Stimulated activated CD4-positive, alpha-beta T cell treated with anti-CD3 and anti-CD28 coated beads, Interleukin-4, amount 100 ng/mL, for 48 hours (primary cell): ENCODE measurements around the gene ECI2.
"Not testable (repeated sequence)": the region's sequence is repeated elsewhere in the genome, so short reads cannot be mapped to it uniquely, and the experiment has no call there.

ENCODE experiments used
- DNase-seq, 2 donors: peaks; one replicate each; pipeline ENCODE4 v3.0.0-alpha.2; 2020; ENCODE audit warnings: low read depth in 2 of 2

Gene ECI2

DNA sequence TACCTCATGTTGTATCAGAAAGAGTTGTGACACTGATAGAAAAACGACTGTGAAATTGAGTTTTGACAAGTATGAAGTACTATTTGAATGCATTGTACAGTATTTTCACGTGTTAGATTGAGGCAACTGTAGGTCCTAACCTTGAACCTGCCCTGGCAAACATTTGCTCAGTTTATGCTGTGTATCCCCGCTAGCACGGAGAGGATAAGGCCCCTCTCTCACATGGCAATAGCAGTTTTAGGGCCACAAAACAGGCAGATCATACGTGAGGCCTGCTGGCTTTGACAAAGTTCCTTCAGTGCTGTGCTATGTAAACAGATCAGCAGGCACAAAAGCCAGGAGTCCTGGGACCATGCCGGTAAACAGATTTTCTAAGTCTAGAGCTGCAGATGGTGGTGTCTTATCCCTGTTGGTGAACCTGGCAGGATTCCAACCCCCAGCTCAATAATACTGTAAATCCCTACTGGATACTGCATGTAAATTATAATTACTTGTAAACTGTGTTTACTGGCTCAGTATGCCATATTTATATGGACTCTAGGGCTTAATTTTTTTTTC is 32.6 kb downstream of the ECI2 start:
- DNase-seq, result no peak

DNA sequence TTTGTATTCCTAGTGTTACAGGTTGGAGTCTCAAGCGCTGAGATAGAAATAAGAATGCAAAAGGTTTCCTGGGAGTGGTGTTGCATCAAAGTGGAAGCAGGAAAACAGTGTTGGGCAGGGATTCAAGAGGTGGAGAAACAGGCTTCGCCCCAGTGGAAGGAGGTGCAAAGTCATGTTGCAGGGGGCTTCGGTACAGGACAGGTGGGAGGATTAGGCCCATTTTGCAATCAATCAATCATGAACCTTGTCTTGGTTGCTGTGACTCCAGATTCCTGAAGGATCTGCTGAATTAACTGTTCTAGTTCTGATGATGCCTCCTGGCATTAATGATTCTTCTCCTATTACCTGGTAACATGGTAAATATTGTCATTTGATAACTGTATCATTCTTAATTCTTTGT is 34.1 kb downstream of the ECI2 start:
- DNase-seq, result no peak

DNA sequence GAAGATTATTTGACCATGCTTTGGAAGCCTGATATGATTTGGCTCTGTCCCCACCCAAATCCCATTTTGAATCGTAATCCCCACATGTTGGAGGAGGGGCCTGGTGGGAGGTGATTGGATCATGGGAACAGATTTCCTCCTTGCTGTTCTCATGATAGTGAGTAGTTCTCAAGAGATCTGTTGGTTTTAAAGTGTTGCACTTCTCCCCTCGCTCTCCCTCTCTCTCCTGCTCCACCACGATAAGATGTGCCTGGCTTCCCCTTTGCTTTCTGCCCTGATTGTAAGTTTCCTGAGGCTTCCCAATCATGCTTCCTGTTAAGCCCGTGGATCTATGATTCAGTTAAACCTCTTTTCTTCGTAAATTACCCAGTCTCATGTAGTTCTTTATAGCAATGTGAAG is 34.7 kb downstream of the ECI2 start:
- DNase-seq, result no peak

DNA sequence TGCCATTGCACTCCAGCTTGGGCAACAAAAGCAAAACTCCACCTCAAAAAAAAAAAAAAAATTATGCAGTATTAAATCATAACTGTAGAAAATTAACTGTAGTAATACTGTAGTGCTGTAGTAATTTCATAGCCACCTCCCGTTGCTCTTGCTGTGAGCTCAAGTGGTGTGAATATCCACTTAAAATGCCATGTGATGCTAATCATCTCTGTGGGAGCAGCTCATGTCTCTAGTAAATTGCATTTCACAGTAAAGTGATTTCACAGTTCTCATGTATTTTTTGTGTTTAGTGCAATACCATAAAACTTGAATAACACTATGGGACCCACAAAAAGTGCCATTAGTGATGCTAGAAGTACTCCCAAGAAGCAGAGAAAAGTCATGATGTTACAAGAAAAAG is 42.1 kb downstream of the ECI2 start:
- DNase-seq, result no peak

DNA sequence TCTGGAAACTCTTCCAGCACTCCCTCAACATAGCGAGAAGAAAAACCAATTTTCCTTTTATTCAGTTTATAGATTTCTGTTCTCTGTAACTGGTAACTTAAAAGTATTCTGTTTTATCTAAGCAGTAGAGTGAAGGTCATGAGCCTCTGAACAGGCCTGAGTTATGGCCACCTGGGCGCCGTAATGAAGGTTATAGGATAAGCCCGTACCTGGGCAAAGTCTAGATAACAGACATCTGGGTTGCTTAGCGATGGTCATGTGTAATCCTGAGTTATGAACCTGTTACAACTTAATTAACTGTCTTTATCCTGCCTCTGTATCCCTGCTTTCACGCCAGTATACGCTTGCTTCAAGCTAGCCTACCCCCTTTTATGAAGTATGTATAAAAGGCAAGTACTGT is 43.4 kb downstream of the ECI2 start:
- no peak for DNase-seq

DNA sequence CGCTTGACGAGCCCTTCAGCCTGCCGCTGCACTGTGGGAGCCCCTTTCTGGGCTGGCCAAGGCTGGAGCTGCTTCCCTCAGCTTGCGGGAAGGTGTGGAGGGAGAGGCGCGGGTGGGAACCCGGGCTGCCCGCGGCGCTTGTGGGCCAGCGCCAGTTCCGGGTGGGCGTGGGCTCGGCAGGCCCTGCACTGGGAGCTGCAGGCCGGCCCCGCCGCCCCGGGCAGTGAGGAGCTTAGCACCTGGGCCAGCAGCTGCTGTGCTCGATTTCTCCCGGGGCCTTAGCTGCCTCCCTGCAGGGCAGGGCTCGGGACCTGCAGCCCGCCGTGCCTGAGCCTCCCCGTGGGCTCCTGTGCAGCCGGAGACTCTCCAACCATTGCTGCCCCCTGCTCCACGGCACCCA is 45.3 kb downstream of the ECI2 start:
- DNase-seq, result not testable (repeated sequence)

DNA sequence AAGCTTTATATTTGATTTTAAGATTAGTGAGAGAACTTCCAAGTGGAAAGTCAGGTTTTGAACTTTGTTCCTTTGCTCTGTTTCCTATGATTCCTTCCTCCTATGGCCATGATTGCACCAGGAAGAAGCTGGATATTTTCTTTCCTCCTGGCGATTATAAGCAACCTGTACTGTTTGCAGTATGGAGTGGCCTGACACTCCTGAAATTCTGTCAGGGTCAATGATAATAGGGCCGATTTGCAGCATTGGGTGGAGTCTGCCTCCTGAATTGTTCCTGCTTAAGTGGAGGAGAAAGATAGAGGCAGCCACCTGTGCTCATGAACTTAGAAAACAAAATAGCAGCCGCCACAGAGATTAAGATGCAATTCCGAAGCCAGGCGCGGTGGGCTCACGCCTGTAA is 46.7 kb downstream of the ECI2 start:
- no peak for DNase-seq

DNA sequence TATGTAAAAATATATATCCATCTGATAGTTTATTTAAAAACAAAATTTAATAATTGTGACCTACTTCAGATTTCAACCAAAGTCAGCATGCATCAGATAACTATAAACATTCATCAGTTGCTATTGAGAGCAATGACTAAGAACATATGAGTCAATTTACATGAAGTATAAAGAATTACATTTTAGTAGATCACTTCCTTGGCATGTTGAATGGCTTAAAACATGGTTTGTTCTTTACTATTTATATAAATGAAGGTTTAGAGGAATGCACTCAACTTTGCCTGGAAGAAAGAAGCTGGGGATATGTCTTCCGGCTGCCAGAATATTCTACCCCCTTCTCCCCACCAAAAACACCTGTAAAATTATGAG is 50.1 kb downstream of the ECI2 start:
- no peak for DNase-seq

DNA sequence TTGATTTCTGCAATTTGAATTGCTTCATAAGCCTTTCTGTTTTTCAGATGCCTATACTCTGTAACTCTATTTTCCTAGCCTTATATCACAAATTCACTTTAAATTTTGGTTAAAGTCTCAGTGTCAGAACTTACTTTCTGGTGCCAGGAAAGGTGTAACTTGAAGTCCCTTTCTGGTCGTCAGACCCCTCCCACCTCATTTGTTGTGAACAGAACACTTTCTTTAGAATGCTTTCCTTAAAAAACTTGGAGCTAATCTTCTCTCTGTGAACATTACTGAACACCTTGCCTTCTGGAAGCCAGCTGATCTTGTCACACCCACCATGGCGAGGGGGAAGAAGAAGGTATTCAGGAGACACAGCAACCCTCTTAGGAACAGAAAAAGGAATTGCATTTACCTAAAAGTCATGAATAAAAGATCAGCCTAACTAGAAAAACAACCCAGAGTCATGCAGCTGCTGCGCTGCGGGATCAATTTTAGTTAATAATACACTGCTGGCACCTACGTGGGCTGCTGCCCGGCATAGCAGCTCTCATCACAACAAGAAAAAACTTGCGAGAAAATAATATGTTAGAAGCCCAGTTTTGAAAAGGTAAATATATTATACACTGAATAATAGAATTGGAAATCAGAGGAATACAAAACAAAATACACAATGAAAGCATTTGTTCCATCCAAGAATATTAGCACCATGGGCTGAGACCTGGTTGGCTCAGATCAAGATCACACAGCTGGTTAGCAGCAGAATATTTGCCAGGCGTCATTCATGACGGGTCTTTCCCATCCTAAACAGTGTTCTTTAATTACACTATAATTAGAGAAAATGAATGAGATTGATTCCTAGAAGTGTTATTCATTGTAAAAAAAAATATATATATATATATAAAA is 50.7 kb downstream of the ECI2 start:
- no peak for DNase-seq

DNA sequence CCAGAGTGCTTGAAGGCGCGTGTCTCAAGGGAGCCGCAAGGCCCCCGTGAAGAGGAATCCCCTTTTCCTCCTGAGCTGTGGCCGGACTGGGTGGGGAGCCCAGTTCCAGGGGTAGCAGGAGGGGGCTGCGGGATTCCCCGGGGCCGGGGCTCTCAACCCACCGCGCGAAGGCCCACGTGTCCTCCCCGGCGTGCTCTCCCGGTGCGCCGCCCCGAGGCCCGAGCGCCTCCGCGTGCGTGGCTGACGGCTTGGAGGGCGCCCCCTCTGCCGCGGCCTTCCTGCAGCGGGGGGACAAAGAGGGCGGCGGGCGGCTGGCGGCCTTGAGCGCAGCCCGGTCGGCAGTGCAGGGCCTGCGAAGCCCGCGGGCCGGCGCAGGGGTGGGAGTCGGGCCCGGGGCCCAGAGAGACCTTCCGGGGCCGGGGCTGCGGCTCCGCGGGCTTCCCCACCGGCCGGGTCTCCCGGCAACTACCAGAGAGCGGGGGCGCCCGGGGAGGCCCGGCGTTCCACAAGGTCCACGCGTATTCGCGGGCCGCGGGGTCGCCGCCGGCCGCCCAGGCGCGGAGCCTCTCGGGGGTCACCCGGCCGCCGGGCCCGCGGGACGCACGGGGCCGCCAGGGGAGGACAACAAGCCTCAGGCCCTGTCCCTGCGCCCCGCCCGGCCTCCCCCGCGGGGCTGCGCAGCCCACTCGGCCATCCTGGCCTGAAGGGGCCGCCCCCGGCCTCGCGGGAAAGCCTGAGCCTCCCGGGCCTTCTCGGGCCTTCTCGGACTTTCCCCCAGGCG is 56.5 kb downstream of the ECI2 start, which contains the start of gene FAM217A:
FAM217A (minus strand) TSS at position 447 of the 781 bp plus-strand sequence. CDS start 1,723 bp downstream, outside the sequence.
- DNase-seq, result no peak

DNA sequence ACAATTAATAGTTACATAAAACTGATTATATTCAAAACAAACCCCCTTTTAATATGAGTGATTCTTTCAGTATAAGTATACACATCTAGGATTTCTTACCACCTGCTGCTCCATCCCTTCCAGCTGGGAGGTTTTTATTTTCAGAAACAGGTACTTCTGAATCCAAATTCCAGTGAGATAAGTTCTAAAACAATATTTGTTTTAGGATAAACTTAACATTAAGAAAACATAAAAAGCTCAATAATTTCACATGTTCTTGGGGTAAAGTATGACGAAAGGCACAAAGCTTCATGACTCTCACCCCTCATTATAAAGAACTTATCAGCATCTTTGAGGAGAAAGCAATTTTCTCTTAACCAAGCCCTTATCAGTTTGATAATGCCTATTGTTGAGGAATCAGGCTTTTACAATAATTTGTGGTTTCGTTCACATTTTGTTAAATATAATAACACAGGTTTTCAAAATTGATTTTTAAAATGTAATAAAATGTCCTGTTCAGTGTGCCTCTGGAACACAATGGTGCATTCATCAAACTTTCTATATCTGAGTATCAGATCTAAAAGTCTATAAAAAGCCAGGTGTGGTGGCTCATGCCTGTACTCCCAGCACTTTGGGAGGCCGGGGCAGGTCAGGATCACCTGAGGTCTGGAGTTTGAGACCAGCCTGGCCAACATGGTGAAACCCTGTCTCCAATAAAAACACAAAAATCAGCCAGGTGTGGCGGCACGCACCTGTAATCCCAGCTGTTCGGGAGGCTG is 60.7 kb downstream of the ECI2 start:
- no peak for DNase-seq

DNA sequence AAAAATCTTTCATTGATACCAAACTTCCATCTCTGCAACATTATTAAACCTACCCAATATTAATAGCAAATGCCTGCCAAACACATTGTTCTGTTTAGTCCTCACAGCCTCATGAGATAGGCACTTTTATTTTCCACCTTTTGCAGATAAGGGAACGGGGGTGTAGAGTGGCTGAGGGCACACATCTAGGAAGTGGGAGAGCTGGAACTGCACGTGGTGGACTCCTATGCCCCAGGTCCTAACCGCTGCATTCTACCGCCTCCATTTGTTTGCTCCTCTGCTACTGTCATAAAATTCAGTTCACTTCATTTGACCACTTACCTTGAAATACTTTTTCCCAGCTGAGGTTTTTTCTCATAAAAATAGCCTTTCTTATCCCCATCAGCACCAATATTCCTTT is 64.0 kb downstream of the ECI2 start:
- DNase-seq, result no peak

DNA sequence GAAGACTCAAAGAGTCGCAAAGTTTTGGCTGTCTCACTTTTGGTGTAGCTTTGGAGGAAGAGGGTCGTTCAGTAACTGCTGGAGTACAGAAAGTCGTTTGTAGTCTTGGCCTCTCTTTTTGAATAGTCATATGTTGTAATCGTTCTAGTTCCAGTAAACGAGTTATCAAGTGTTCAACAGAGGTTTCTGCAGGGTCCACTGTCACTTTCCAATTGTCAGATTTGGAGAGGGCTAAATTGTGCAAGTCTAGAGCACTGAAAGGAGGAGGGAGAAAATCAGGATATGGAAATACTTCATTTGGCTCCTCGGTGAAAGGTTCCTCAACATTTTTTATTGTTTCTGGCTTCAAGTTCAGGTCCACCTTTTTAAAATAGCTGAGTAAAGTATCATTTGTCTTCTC is 66.2 kb downstream of the ECI2 start:
- DNase-seq, result no peak

DNA sequence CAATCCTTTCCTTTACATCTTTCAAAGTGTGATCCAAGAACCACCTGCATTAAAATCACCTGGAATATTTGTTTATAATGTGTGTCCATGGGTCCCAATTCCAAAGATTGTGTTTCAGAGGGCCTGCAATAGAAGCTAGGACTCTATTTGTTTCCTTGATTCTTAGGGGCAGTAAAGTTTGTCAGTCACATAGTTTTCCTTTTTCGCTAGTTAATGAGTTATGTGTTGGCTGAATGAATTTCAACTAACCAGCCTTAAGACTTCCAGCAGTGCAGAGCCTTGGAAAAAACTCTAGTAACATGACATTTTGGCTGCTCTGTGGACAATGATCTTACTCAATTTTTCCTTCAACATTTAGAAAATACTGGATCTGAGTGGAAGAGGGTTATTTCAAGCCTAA is 67.7 kb downstream of the ECI2 start:
- no peak for DNase-seq

DNA sequence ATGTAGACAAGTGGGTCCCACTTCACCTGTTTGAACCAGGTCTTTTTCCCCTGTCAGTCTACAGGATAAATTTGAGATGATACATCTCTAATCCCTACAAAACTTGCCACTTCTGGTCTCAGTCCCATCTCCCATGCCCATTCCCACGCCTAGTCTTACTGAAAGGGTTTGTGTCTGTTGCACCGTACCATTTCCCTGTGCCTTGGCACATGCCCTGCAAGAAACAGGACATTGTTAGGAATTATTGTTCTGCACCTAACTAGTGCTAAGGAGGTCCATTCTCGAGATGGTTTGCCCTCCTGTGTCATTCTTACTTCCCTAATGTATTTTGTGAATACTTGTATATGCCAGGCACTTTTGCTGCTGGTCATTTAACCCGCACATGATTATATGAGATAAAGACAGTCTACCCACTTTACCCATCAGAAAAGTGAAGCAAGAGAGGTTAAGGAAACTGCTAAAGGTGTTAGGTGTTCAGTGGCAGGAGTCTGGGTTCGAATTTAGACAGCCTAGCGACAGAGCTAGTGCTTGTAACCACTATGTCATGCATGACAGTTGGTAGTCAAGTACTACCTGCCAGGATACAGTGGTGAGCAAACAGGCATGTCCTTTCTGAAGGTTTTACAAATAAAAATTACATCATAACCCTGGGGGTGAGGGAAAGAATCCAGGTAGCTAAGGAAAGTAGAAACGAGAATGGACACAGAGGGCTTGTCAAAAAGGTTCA is 69.2 kb downstream of the ECI2 start:
- no peak for DNase-seq
